ENCODE measurements around the gene METTL1. TPM values are rescaled to one million over a fixed set of nuclear protein-coding genes. Genes with fewer than 3 reads are reported as not detected.

The METTL1 gene
- total RNA-seq, 1 donor from 2014 or later, result 14.4 TPM

GRCh38 chr12:57769594-57769993 lies 2.3 kb downstream of the METTL1 start:
- TF ChIP-seq CTCF (IDR thresholded peaks at IDR 0.05), result no peak
- Histone ChIP-seq H3K36me3 (peaks cover 19% of the 10 kb centered on the region), H3K27me3 (ENCODE audit: low read depth) (peaks cover 21% of the 10 kb centered on the region), H3K4me3 (no peak overlapping the region), H3K9me3 (no peaks in the 10 kb centered on the region), H3K4me1 (peaks cover 49% of the 10 kb centered on the region), H3K27ac (no peak overlapping the region)
- ATAC-seq (no peak), DNase-seq (no peak)
- intact Hi-C loops (cut with DNase I), result no loop called here

- H3K27ac ChIP-seq, result no peak overlapping the region
- peaks cover 19% of the 10 kb centered on the region for H3K36me3 ChIP-seq
Measured at GRCh38 chr12:57767876-57768275, 4.0 kb downstream of the METTL1 start.

GRCh38 chr12:57767305-57767698 lies 4.6 kb downstream of the METTL1 start:
- no peak for ATAC-seq
- Histone ChIP-seq H3K9me3 (no peaks in the 10 kb centered on the region), H3K4me1 (peaks cover 41% of the 10 kb centered on the region), H3K27me3 (ENCODE audit: low read depth) (peaks cover 35% of the 10 kb centered on the region), H3K36me3 (peaks cover 19% of the 10 kb centered on the region), H3K27ac (no peak overlapping the region), H3K4me3 (no peak overlapping the region)
- DNase-seq, result no peak
- no peak for TF ChIP-seq CTCF (IDR thresholded peaks at IDR 0.05)
- intact Hi-C loops (cut with DNase I), result no loop called here

More at GRCh38 chr12:57767876-57768275, 4.0 kb downstream of the METTL1 start:
- DNase-seq (no peak), ATAC-seq (no peak)
- TF ChIP-seq CTCF (IDR thresholded peaks at IDR 0.05), result no peak
- Histone ChIP-seq H3K27me3 (ENCODE audit: low read depth) (peaks cover 35% of the 10 kb centered on the region), H3K9me3 (no peaks in the 10 kb centered on the region), H3K4me3 (no peak overlapping the region), H3K4me1 (peaks cover 41% of the 10 kb centered on the region)
- intact Hi-C loops (cut with DNase I), result no loop called here

GRCh38 chr12:57766464-57767304 lies 5.2 kb downstream of the METTL1 start, which contains the start of gene CYP27B1:
Gene CYP27B1, minus strand, starts transcription at chr12:57767078. Its CDS starts 37 bp downstream, at chr12:57767041.
- Histone ChIP-seq H3K27ac (no peak within 1 kb of the TSS), H3K27me3 (ENCODE audit: low read depth) (peaks cover 35% of the 10 kb centered on the region), H3K4me3 (peak within 1 kb of the TSS; percentile 55), H3K36me3 (peaks cover 19% of the 10 kb centered on the region), H3K4me1 (peaks cover 41% of the 10 kb centered on the region), H3K9me3 (no peaks in the 10 kb centered on the region)
- DNase-seq (peak; percentile 64), ATAC-seq (peak; percentile 43 to 45)
- no peak for TF ChIP-seq CTCF (IDR thresholded peaks at IDR 0.05)
- intact Hi-C loops (cut with DNase I), result no loop called here

GRCh38 chr12:57765698-57766463 lies 6.0 kb downstream of the METTL1 start:
- Histone ChIP-seq H3K4me1 (peaks cover 33% of the 10 kb centered on the region), H3K27ac (no peak overlapping the region), H3K4me3 (peak overlapping the region; percentile 55), H3K9me3 (no peaks in the 10 kb centered on the region), H3K36me3 (peaks cover 19% of the 10 kb centered on the region), H3K27me3 (ENCODE audit: low read depth) (peaks cover 35% of the 10 kb centered on the region)
- intact Hi-C loops (cut with DNase I), result no loop called here
- ATAC-seq, result peak; percentile 32 to 53
- no peak for TF ChIP-seq CTCF (IDR thresholded peaks at IDR 0.05)
- no peak for DNase-seq

Data from lower lobe of right lung (tissue), 2 donors.